ENCODE measurements around the gene CHN1. TPM values are rescaled to one million over a fixed set of nuclear protein-coding genes. Genes with fewer than 3 reads are reported as not detected.

Gene CHN1
- total RNA-seq, 1 donor from 2014 or later: 1.8 TPM

- no peak for ATAC-seq
Measured at GRCh38 chr2:174784909-174785308, 220.3 kb downstream of the CHN1 start.

- no peak for ATAC-seq
Measured at GRCh38 chr2:174784316-174784715, 220.9 kb downstream of the CHN1 start.

- no peak for ATAC-seq
Measured at GRCh38 chr2:174781996-174782395, 223.2 kb downstream of the CHN1 start.

- no peak for ATAC-seq
Measured at GRCh38 chr2:174781298-174781697, 223.9 kb downstream of the CHN1 start.

GRCh38 chr2:174780856-174781255, 224.3 kb downstream of the CHN1 start:
- ATAC-seq: no peak

GRCh38 chr2:174780191-174780840, 224.9 kb downstream of the CHN1 start:
- no peak for ATAC-seq

- no peak for ATAC-seq
Measured at GRCh38 chr2:174779361-174779928, 225.7 kb downstream of the CHN1 start.

GRCh38 chr2:174778085-174778981, 226.8 kb downstream of the CHN1 start:
- peak; percentile 62 for ATAC-seq

GRCh38 chr2:174777347-174778084, 227.7 kb downstream of the CHN1 start:
- ATAC-seq: no peak

- no peak for ATAC-seq
Measured at GRCh38 chr2:174776675-174777074, 228.5 kb downstream of the CHN1 start.

- no peak for ATAC-seq
Measured at GRCh38 chr2:174776223-174776622, 229.0 kb downstream of the CHN1 start.

GRCh38 chr2:174775571-174775980, 229.6 kb downstream of the CHN1 start:
- ATAC-seq: peak; percentile 44

GRCh38 chr2:174774886-174775285, 230.3 kb downstream of the CHN1 start:
- ATAC-seq: no peak

- no peak for ATAC-seq
Measured at GRCh38 chr2:174773215-174773614, 232.0 kb downstream of the CHN1 start.

- ATAC-seq: no peak
Measured at GRCh38 chr2:174772472-174772801, 232.7 kb downstream of the CHN1 start.

- ATAC-seq: peak; percentile 68
Measured at GRCh38 chr2:174771631-174772471, 233.3 kb downstream of the CHN1 start.

- no peak for ATAC-seq
Measured at GRCh38 chr2:174771136-174771535, 234.0 kb downstream of the CHN1 start.

- no peak for ATAC-seq
Measured at GRCh38 chr2:174768557-174768956, 236.6 kb downstream of the CHN1 start.

- ATAC-seq: no peak
Measured at GRCh38 chr2:174766271-174766670, 238.9 kb downstream of the CHN1 start.

- no peak for ATAC-seq
Measured at GRCh38 chr2:174765576-174765975, 239.6 kb downstream of the CHN1 start.

- ATAC-seq: no peak
Measured at GRCh38 chr2:174764280-174765255, 240.6 kb downstream of the CHN1 start, which contains the start of gene CHRNA1. Gene CHRNA1 (minus strand): TSS chr2:174764472. CDS start chr2:174764394, 78 bp downstream.
